ENCODE measurements around the gene SBF2.

SBF2 gene

GRCh38 chr11:9895006-9895405 lies 399.0 kb downstream of the SBF2 start:
- DNase-seq (ENCODE audit: low spot score) = no peak

- no peak for DNase-seq (ENCODE audit: low spot score)
Measured at GRCh38 chr11:9893474-9893873, 400.5 kb downstream of the SBF2 start.

GRCh38 chr11:9888938-9889337 lies 405.1 kb downstream of the SBF2 start:
- no peak for DNase-seq (ENCODE audit: low spot score)

GRCh38 chr11:9887472-9887871 lies 406.5 kb downstream of the SBF2 start:
- DNase-seq (ENCODE audit: low spot score) = no peak

DNA sequence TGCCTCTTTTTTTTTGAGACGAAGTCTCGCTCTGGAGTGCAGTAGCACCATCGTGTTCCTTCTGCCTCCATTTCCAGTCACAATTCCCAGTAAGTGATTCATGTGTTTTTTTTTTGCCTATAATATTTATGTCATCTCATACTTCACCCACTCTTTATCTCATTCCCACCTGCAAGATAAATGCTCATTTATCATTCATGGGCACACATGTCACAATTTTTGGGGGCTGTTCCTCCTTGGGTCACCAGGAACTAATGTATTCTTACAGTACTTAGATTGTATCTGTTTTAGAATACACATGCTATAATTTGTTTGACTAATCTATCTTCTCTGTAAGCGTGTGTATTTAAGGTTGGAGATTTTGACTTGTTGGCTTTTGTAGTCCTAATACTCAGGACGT lies 407.4 kb downstream of the SBF2 start:
- DNase-seq (ENCODE audit: low spot score) = no peak

- no peak for DNase-seq (ENCODE audit: low spot score)
Measured at GRCh38 chr11:9884601-9885000, 409.4 kb downstream of the SBF2 start.

GRCh38 chr11:9880657-9881056 lies 413.4 kb downstream of the SBF2 start:
- DNase-seq (ENCODE audit: low spot score) = no peak

DNA sequence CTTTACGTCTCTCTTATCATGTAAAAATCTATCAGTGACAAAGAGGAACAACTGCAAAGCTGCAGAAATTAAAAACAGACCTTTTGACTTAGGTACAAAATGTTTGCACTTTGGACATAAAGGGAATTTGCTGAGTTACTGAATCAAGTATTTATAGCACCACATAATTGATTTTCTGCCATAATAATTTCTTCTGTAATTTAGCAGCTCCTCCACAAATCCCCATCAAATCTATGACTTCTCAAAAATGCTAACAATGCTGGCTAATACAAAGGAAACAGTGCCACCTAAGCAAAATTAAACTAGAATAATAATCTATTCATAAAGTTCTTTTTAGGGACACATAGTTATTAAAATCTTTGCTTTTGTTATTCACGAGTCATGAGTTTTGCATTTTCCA lies 415.1 kb downstream of the SBF2 start:
- no peak for DNase-seq (ENCODE audit: low spot score)

DNA sequence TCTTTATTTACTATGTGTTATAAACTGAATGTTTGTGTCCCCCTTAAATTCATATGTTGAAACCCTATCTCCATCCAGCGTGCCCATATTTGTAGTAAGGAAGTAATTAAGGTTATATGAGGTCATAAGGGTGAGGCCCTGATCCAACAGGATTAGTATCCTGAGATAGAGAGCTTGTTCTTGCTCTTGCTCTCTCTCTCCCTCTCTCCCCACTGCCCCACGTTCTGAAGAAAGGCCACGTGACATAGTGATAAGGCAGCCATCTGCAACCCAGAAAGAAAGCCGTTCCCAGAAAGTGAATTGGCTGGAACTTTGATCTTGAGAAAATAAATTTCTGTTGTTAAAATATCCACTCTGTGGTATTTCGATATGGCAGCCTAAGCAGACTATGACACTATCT lies 417.7 kb downstream of the SBF2 start:
- no peak for DNase-seq (ENCODE audit: low spot score)

DNA sequence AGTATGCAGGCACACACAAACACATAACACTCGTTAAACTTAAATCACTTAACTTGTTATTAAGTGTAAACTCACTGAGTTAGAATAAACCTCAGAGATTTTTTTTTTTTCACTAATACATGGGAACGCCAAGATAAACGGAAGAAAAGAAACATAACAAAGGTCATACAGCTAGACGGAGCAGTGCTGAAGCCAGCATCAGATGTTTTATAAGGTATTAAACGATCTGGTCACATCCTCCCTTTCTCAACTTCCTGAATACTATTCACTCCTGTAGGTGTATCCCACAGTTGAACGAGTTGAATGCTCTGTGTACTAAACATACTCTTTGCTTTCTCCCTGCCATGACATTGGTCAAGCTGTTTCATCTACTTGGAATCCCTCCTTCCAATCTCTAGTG lies 418.2 kb downstream of the SBF2 start:
- DNase-seq (ENCODE audit: low spot score) = no peak

DNA sequence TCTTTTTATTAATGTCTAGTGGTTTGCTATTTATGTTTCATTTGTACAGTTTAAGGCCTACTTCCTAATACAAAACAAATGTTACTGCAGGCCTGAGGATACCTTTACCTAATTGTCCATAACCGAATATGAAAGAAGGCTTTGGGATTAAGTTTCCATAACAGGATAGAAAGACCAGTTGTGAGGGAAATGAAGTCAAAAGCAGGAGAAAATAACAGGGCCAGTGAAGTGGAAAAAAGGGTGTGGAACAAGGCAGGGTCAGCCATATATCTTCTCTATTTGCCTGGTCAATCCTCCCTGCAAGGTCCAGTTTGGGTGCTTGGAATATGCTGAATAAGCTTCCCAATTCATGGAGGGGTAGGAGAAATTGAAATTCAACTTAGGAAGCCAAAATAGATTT lies 418.6 kb downstream of the SBF2 start:
- DNase-seq (ENCODE audit: low spot score) = no peak

DNA sequence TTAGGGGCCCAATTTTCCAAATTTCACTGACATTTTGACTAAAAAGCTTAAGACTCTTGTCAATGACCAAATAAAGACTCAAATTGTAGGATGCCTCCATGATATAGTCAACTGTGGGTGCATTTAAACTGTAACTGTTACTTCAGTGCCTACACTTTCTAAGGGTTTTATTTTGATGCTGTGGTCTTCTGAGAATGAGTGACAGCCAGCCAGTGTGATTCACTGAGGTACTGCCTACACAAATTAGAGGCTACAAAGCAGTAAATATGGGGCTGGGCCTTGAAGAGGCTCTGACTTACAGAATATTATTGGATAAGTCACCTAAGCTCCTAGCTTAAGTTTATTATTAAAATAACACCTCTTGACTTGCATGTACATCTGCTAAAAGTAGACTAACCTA lies 419.6 kb downstream of the SBF2 start:
- DNase-seq (ENCODE audit: low spot score) = no peak

- DNase-seq (ENCODE audit: low spot score) = no peak
Measured at GRCh38 chr11:9868641-9869040, 425.4 kb downstream of the SBF2 start.

DNA sequence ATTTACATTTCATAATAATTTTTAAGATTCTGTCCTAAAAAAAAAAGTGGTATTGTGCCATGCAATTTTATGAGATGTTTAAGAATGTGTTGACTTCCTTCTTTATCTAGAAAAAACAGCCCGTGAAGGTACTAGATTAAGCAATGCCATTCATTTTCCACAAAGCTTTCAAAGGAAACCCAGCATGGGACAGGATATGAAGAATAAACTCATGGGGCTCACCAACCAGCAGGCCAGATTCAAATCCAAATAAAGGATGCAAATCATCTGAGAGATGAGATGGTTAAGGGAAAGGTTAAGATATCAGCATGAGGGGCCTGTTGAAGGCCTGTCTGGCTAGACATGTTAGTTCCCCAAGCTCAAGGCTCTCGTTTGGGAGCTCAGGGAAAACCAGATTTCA lies 431.0 kb downstream of the SBF2 start:
- no peak for DNase-seq (ENCODE audit: low spot score)

GRCh38 chr11:9861860-9862725 lies 431.9 kb downstream of the SBF2 start:
- peak; percentile 54 for DNase-seq (ENCODE audit: low spot score)

- DNase-seq (ENCODE audit: low spot score) = no peak
Measured at GRCh38 chr11:9859554-9860305, 434.3 kb downstream of the SBF2 start.

DNA sequence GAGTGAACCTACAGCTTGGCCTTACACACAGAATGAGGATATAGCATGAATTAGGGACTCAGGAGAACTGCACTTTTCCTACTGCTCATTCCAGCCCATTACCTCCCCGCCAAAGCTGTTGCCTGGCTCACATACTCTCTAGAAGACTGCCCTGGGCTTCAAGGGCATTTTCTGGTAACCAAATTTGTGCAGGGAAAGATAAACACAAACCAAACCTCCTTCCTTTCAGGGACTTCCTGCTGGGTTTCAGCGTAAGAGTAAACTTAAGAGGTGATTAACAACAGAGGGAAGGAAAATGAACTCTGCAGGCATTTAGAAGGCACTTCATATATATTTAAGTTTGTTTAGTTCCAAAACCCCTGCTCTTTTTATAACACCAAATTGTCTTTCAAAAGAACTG lies 435.2 kb downstream of the SBF2 start:
- no peak for DNase-seq (ENCODE audit: low spot score)

GRCh38 chr11:9858218-9858617 lies 435.8 kb downstream of the SBF2 start:
- DNase-seq (ENCODE audit: low spot score) = no peak

- no peak for DNase-seq (ENCODE audit: low spot score)
Measured at GRCh38 chr11:9855579-9856287, 438.3 kb downstream of the SBF2 start.

DNA sequence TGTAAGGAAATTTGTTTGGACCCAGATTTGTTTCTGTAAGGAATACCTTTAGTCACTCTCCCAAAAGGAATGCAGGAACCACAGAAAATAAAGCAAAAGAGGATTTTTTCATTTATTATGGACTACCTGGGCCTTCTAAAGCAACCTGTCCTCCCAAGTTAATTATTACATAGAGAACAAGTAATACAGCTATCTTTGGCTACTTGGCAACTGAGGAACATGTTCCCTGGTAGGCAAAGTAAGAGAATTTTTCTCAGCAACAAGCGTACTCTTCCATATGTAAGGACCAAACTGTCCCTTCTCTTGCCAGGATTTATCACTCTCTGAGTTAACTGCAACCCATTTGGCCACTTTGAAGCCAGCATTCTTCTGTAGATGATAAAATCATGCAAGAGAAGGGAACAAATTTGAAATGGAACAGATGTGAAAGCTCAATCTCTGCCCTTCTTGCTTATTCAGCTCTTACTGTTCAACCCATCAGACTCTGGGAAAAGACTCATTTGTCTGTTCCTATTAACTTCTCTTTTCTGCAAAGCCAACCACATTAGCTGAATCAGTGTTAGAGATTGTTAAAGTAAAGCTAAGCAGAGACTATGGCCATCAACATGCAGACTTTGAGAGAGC lies 440.0 kb downstream of the SBF2 start:
- no peak for DNase-seq (ENCODE audit: low spot score)

GRCh38 chr11:9852465-9852864 lies 441.6 kb downstream of the SBF2 start:
- peak; percentile 83 for DNase-seq (ENCODE audit: low spot score)

DNA sequence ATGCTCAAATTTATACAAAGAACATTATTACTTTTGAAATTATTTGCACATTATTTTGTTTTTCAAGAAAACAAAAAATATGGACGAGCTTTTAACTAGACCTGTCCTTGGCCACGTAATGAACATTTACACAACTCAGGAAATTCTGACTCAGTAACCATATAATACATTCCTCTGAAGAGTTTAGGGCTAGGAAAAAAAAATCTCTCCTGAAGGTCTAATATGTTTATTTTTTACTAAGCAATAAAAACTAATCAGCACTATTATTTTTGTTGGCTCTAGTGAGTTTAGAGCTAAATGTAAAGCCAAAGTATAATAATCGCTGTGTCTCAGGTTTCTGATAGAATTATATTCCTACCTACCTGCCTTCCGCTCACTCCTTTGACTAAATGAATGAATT lies 442.7 kb downstream of the SBF2 start:
- DNase-seq (ENCODE audit: low spot score) = peak; percentile 46
